Small intestine (tissue), 16 donors: ENCODE measurements around the gene NRBP1. TPM values are rescaled to one million over a fixed set of nuclear protein-coding genes. Genes with fewer than 3 reads are reported as not detected.

ENCODE experiments used
- DNase-seq, 2 donors: peaks; one replicate each; pipeline versions ENCODE4 v3.0.0 to v3.0.0-alpha.2; 2013
- FAIRE-seq: peaks from 2 replicates; lab custom pipeline; 2012; peaks lifted over from hg19 to GRCh38; lab: Jason Lieb, UNC
- H3K27ac ChIP-seq, 3 donors: one replicate each; pipeline ENCODE4 v1.5.1; 2013; ENCODE audit warnings: low read length in 2 of 3, mild to moderate bottlenecking in 2 of 3, control low read depth in 1 of 3, inconsistent platforms in 1 of 3, low read depth in 1 of 3, moderate library complexity in 1 of 3
- H3K27me3 ChIP-seq, 3 donors: one replicate each; pipeline ENCODE4 v1.6.1; 2013; ENCODE audit warnings: low read length in 3 of 3, inconsistent platforms in 1 of 3; ENCODE audit not compliant: control insufficient read depth in 3 of 3, insufficient read depth in 3 of 3
- H3K36me3 ChIP-seq, 3 donors: one replicate each; pipeline ENCODE4 v1.6.1; 2013; ENCODE audit warnings: low read length in 3 of 3, inconsistent platforms in 1 of 3, low read depth in 1 of 3, mild to moderate bottlenecking in 1 of 3, moderate library complexity in 1 of 3; ENCODE audit not compliant: control insufficient read depth in 3 of 3, insufficient read depth in 2 of 3
- H3K4me1 ChIP-seq, 3 donors: one replicate each; pipeline ENCODE4 v1.6.1; 2013; ENCODE audit warnings: low read length in 2 of 3, inconsistent platforms in 1 of 3, low read depth in 1 of 3, mild to moderate bottlenecking in 1 of 3, moderate library complexity in 1 of 3; ENCODE audit not compliant: control insufficient read depth in 3 of 3, insufficient read depth in 2 of 3
- H3K4me3 ChIP-seq, 3 donors: one replicate each; pipeline ENCODE4 v1.5.1; 2013; ENCODE audit warnings: low read length in 3 of 3, control low read depth in 1 of 3, inconsistent platforms in 1 of 3, low read depth in 1 of 3, mild to moderate bottlenecking in 1 of 3, moderate library complexity in 1 of 3
- H3K9me3 ChIP-seq, 2 donors: one replicate each; pipeline ENCODE4 v1.6.1; 2013; ENCODE audit warnings: low read depth in 1 of 2, low read length in 1 of 2; ENCODE audit not compliant: control insufficient read depth in 2 of 2, insufficient read depth in 1 of 2
- WGBS, 3 donors: extraction: QIAGEN DNeasy Blood & Tissue Kit; methylation state at CpG; one replicate each; pipeline ENCODE4 v1.1.7; 2013; 5-methylcytosine and 5-hydroxymethylcytosine counted together
- long read RNA-seq, 10 donors: transcript quantifications; one replicate each; lab custom pipeline, GENCODE V29; 2026
- polyA plus RNA-seq, 4 donors: library from polyadenylated mRNA; stranded (reverse) in 3 of 4; unstranded in 1 of 4; fragments of 200-250 nt in 3 of 4; fragments of 120-200 nt in 1 of 4; gene quantifications; one replicate each; pipeline versions ENCODE4 v1.2.1 to v1.2.3, GENCODE V29; 2013
- donor health status: healthy with polysubstance abuse.
- donor health status: control.
- donor health status: control.
- donor health status: Bipolar disorder and iron deficiency.
- donor health status: healthy.

Gene NRBP1
- polyA plus RNA-seq = 10 to 100 TPM; 51.4 to 84.8 (median 81.9) TPM
- long read RNA-seq, donor 1 = 0 reads
- long read RNA-seq, donor 2, partial matches to known transcripts = 5 of 5 reads
- long read RNA-seq, donor 2, other reads (novel, unspliced or antisense) = 0 of 5 reads
- long read RNA-seq, donor 3, partial matches to known transcripts = 10 of 11 reads
- long read RNA-seq, donor 3, other reads (novel, unspliced or antisense) = 0 of 11 reads
- long read RNA-seq, donor 4 = 0 reads
- long read RNA-seq, donor 5 = 0 reads
- long read RNA-seq, donor 6, partial matches to known transcripts = 43 of 44 reads
- long read RNA-seq, donor 6, other reads (novel, unspliced or antisense) = 0 of 44 reads
- long read RNA-seq, donor 7 = 0 reads
- long read RNA-seq, donor 8 = 0 reads
- long read RNA-seq, donor 9, partial matches to known transcripts = 6 of 6 reads
- long read RNA-seq, donor 9, other reads (novel, unspliced or antisense) = 0 of 6 reads
- long read RNA-seq, donor 10, partial matches to known transcripts = 47 of 48 reads
- long read RNA-seq, donor 10, other reads (novel, unspliced or antisense) = 0 of 48 reads

DNA sequence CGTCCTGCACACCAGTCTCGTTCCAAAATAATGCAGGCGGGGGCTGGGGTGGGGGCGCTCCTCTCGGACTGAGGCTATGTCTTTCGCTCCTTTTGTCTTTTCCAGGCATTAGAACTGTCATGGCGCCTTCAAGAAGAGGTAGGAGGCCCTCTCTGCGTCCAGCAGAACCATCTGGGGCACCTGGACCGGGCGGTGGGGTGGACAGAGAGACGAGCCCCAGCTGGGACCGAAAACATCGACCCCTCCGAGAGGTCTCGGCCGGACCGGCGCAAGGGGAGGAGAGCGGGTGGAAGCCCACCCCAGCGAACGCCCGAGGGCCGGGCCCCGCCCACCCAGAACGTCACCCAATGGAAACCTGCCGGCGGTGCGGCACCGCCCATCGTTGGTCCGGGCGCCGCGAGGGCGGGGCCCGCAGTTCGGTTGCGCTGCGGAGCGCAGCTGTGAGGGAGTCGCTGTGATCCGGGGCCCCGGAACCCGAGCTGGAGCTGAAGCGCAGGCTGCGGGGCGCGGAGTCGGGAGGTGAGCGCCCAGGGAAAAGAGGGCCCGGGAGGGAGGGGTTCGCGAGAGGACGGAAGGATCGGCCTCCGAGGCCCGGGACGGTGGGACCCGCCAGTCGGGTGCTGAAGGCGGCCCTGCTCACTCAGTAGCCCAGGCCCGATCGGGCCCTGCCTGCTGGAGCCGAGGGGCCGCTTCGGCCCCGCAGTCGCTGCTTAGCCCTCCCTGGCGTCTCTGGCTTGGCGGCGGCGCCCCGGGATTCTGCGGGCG is at the start of gene NRBP1:
TSS of gene NRBP1 (plus strand) at position 419 of the 765 bp plus-strand sequence. CDS start 4,643 bp downstream, outside the sequence.
- Histone ChIP-seq H3K27ac (peak within 1 kb of the TSS; percentile 92 to 100 (median 99)), H3K36me3 (peaks cover 2 to 4% (median 3%) of the 10 kb centered on the region in 3 donors), H3K27me3 (no peaks in the 10 kb centered on the region), H3K4me1 (peaks cover 1 to 9% (median 7%) of the 10 kb centered on the region in 3 donors), H3K9me3 (no peaks in the 10 kb centered on the region), H3K4me3 (peak within 1 kb of the TSS; percentile 78 to 99 (median 88))
- no peak for FAIRE-seq
- DNase-seq = peak; percentile 93 to 98
- 0% methylated on average over 50 to 75 of the region's 75 CpGs for WGBS, 3 donors

- no peak for DNase-seq
- H3K36me3 ChIP-seq = peaks cover 18 to 78% (median 40%) of the 10 kb centered on the region in 3 donors
These were observed 49.6 kb upstream of the NRBP1 start for GRCh38 chr2:27378809-27379290.

DNA sequence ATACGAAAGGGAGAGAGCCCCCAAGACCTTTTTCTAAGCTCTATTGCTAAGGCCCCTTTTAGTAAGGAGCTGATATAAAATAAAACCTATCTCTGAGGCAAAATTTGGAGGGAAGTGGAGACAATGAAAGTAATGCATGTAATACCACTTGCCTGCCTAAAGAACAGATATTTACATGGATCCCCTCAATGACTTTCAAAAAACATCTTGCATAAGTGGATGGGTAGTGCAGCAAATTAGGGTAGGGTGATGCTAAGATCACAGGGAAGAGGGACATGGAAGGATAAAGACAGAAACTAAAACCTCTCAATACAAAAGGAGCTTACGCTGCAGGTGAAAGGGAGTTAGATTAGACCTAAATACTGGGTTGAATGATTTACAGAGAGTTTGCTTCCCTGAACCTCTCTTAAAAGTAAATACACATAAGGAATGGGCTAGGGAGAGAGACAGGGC is 49.0 kb upstream of the NRBP1 start:
- DNase-seq (peak in 1 of 2 donors; percentile 77), FAIRE-seq (no peak)
- H3K4me1 ChIP-seq = peaks cover 2 to 22% (median 2%) of the 10 kb centered on the region in 3 donors
- no peaks in the 10 kb centered on the region for H3K27me3 ChIP-seq
- no peaks in the 10 kb centered on the region for H3K9me3 ChIP-seq
- peaks cover 17 to 77% (median 37%) of the 10 kb centered on the region in 3 donors for H3K36me3 ChIP-seq
- peak overlapping the region; percentile 82 to 96 (median 88) for H3K27ac ChIP-seq
- 36 to 66% (median 51%) methylated on average over 2 of the region's 2 CpGs for WGBS, 3 donors
- peak overlapping the region; percentile 65 to 91 (median 79) for H3K4me3 ChIP-seq

More at GRCh38 chr2:27378809-27379290, 49.6 kb upstream of the NRBP1 start:
- no peak for FAIRE-seq
- Histone ChIP-seq H3K9me3 (no peaks in the 10 kb centered on the region), H3K27me3 (no peaks in the 10 kb centered on the region), H3K27ac (peak overlapping the region in 2 of 3 donors; percentile 82 to 96), H3K4me3 (no peak overlapping the region), H3K4me1 (peaks cover 2 to 22% (median 2%) of the 10 kb centered on the region in 3 donors)
- WGBS, 3 donors = 87 to 97% (median 89%) methylated on average over 9 of the region's 9 CpGs

DNA sequence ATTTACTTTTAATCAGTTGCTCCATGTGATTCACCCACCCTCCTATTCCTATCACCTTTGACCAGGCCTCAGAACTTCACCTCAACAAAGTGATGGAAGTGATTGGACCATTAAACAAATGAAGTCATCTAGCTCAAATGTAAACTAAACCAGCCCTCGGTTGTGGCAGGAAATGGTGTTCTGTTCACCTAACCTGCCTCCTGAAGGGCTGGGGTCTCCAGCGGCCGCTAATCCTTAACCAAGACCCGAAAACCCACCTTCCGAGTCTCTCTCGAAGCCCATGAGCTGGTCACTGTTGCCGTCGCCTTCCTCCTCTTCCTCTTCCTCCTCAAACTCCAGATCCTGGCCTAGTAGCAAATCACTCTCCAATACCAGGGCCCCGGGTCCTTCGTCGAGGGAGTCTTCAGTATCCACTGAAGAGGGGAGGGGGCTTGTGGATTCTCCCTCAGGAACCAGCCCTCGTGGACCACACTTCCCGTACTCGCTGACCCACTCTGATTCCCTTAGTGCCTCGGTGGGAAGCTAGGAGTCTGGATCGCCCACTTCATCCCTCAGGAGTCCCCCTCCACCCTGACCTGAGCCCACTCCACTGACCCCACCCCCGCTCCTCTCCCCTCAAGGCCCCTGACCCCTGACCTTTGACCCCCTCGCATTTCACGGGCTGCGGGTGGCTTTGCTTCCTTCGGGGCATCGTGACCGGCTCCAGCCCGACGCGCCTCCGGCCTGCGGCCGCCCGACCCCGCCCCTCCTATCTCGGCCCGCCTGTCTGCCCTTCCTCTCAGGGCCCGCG is 48.4 kb upstream of the NRBP1 start:
- no peaks in the 10 kb centered on the region for H3K9me3 ChIP-seq
- H3K36me3 ChIP-seq = peaks cover 16 to 77% (median 32%) of the 10 kb centered on the region in 3 donors
- peak overlapping the region; percentile 65 to 91 (median 79) for H3K4me3 ChIP-seq
- FAIRE-seq (no peak), DNase-seq (peak in 1 of 2 donors; percentile 81)
- peak overlapping the region; percentile 82 to 96 (median 88) for H3K27ac ChIP-seq
- no peaks in the 10 kb centered on the region for H3K27me3 ChIP-seq
- H3K4me1 ChIP-seq = peaks cover 2 to 22% (median 2%) of the 10 kb centered on the region in 3 donors
- 1% methylated on average over 34 to 35 of the region's 35 CpGs for whole genome bisulfite sequencing, 3 donors

DNA sequence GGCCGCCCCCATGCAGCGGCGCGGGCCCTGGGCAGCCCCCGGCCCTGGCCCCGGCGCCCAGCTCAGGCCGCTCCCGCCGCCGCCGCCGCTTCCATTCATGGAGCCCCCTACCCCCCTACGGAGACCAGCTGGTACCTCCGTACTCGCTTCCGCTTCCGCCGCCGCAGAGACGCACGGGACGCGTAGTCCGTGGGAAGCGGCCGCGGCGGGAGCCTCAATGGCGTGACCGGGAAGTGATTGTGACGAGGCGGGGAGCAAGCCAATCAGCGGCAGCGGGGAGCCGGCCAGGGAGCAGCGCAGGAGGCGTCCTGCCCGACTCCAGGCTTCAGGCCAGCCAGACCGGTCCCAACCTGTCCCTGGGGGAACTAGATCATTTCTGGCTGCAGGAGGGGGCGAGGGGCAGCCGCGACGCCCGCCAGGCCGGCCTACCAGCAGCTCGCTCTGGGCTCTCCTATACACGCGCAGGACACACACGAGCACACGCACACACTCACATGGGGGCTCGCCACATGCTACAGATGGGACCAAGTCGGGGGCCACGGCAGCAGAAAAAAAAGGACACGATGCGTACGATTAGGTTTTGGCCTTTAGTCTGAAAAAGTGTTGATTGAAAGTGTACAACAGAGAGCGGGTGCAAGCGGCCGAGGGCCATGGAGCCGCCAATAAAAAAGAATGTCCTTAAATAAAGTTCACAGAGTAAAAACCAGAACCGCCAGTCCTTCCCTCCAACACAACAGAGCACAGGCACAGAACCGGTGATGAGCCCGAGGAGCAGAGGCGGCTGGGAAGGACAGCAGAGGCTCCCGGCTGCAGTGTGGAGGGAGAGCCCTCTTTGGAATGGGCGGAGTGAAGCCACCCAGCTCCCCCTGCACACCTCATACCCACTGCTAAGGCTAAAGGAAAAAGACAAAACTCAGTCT is 47.5 kb upstream of the NRBP1 start, which contains the start of gene ZNF513:
TSS of gene ZNF513 (minus strand) at position 109 of the 920 bp plus-strand sequence. CDS start 208 bp downstream, outside the sequence.
- H3K4me1 ChIP-seq = peaks cover 2 to 22% (median 2%) of the 10 kb centered on the region in 3 donors
- no peak for FAIRE-seq
- H3K9me3 ChIP-seq = no peaks in the 10 kb centered on the region
- peak within 1 kb of the TSS; percentile 82 to 96 (median 88) for H3K27ac ChIP-seq
- DNase-seq = peak; percentile 96 to 97
- peaks cover 18 to 69% (median 30%) of the 10 kb centered on the region in 3 donors for H3K36me3 ChIP-seq
- H3K4me3 ChIP-seq = peak within 1 kb of the TSS; percentile 65 to 91 (median 79)
- H3K27me3 ChIP-seq = no peaks in the 10 kb centered on the region
- 15 to 18% (median 17%) methylated on average over 58 to 67 of the region's 67 CpGs for WGBS, 3 donors

DNA sequence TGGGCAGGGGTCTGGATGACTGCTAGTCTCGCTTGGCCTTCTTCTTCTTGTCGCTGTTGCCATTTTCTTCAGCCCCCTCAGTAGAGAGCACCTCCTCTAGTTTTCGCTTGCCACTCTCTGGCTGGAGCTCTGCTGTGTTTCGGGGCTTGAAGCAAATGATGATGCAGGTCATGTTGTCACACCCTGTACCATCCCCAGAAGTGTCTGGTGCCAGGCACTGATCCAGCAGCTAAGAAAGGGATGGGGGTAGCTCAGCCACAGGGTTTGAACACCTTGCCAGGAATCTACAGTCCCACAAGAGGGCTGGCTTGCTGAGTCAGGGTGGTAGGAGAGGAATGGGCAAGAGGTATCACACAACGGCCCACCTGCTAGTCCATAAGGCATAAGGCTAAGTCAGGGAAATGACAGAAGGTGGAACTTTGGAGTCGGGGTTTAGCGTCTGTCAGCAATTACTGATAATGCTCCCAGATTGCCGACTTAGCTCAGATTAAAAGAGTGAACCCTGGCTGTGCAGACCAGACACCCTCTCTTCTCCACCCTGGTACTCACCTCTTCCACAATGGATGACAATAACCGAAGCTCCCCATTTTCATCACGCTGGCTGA is 46.8 kb upstream of the NRBP1 start:
- no peak for FAIRE-seq
- no peaks in the 10 kb centered on the region for H3K9me3 ChIP-seq
- H3K4me1 ChIP-seq = peaks cover 2 to 22% (median 2%) of the 10 kb centered on the region in 3 donors
- 73 to 82% (median 77%) methylated on average over 10 of the region's 10 CpGs for WGBS, 3 donors
- DNase-seq = no peak
- no peak overlapping the region for H3K4me3 ChIP-seq
- H3K27me3 ChIP-seq = no peaks in the 10 kb centered on the region
- H3K27ac ChIP-seq = peak overlapping the region in 1 of 3 donors; percentile 88
- peaks cover 18 to 61% (median 26%) of the 10 kb centered on the region in 3 donors for H3K36me3 ChIP-seq
